ENCODE results near the gene AOPEP. TPM values are rescaled to one million over a fixed set of nuclear protein-coding genes. Genes with fewer than 3 reads are reported as not detected.

AOPEP gene
- total and polyA plus RNA-seq, 7 donors, result 28.0 to 490 (median 184) TPM

DNA sequence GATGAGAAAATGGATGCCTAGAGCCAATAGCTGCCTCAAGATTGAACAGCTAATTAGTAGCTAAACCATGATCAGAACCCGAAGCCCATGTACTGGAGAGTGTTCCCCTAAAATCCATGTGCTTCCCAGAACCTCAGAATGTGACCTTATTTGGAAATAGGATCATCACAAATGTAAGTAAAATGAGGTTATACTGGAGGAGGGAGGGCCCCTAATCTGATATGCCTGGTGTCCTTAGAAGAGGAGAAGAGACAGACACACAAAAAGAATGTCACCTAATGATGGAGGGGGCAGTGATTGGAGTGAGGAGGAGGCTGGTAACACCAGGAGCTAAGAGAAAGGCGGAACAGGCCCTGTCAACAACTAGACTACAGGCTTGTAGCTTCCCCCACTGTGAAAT, 45.9 kb upstream of the AOPEP start:
- 76 to 80% methylated on average over 2 of the region's 2 CpGs for WGBS, 2 donors
- H3K36me3 ChIP-seq, result no peaks in the 10 kb centered on the region
- H3K27me3 ChIP-seq, result no peaks in the 10 kb centered on the region
- DNase-seq, result no peak
- no peak overlapping the region for H3K4me3 ChIP-seq
- H3K4me1 ChIP-seq, result peaks cover 0 to 3% (median 0%) of the 10 kb centered on the region in 4 donors
- TF ChIP-seq, protein P1, sequence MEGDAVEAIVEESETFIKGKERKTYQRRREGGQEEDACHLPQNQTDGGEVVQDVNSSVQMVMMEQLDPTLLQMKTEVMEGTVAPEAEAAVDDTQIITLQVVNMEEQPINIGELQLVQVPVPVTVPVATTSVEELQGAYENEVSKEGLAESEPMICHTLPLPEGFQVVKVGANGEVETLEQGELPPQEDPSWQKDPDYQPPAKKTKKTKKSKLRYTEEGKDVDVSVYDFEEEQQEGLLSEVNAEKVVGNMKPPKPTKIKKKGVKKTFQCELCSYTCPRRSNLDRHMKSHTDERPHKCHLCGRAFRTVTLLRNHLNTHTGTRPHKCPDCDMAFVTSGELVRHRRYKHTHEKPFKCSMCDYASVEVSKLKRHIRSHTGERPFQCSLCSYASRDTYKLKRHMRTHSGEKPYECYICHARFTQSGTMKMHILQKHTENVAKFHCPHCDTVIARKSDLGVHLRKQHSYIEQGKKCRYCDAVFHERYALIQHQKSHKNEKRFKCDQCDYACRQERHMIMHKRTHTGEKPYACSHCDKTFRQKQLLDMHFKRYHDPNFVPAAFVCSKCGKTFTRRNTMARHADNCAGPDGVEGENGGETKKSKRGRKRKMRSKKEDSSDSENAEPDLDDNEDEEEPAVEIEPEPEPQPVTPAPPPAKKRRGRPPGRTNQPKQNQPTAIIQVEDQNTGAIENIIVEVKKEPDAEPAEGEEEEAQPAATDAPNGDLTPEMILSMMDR (IDR thresholded peaks at IDR 0.05), result no peak
- no peak for TF ChIP-seq POLR2AphosphoS5 (IDR thresholded peaks at IDR 0.05)
- no peak for TF ChIP-seq POLR2A (IDR thresholded peaks at IDR 0.05)
- no peak for TF ChIP-seq EP300 (IDR thresholded peaks at IDR 0.05)
- no peak overlapping the region for H3K27ac ChIP-seq
- H3K9me3 ChIP-seq, result no peaks in the 10 kb centered on the region
- intact Hi-C loops (cut with DNase I), result loop anchor here (2.0 to 5.0 kb wide), 3 partner anchors 102 to 587 kb away; no protein-coding TSS in a partner anchor

DNA sequence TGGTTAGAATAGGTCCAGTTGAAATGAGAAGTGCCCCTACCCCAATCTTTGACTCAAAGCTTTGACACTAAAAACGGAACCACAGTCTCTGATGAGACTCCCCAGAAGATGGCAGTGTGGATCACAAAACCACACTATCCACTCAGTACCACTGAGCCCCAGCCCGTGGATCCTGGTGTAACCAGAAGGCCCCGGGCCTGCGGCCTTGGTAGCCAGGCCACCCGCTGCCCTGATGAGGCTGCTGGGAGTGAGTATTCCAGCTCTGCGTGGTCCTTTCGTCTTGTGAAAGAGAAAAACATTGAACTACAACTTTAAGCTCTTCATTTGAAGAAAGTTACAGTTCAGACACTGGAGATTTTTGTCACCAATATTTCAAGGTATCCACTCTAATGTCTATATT, 45.0 kb upstream of the AOPEP start:
- intact Hi-C loops (cut with DNase I), result loop anchor here (2.0 to 5.0 kb wide), 3 partner anchors 101 to 586 kb away; no protein-coding TSS in a partner anchor
- DNase-seq, result peak; percentile 88
- Histone ChIP-seq H3K36me3 (no peaks in the 10 kb centered on the region), H3K27ac (peak overlapping the region in 1 of 4 donors; percentile 31), H3K27me3 (no peaks in the 10 kb centered on the region), H3K9me3 (no peaks in the 10 kb centered on the region), H3K4me1 (no peaks in the 10 kb centered on the region), H3K4me3 (no peak overlapping the region)
- 12 to 29% methylated on average over 7 of the region's 7 CpGs for WGBS, 2 donors
- TF ChIP-seq POLR2AphosphoS5 (IDR thresholded peaks at IDR 0.05) (no peak), POLR2A (IDR thresholded peaks at IDR 0.05) (no peak)
- TF ChIP-seq, protein P1 (IDR thresholded peaks at IDR 0.05), result peak; percentile 60 to 74 (median 66)

DNA sequence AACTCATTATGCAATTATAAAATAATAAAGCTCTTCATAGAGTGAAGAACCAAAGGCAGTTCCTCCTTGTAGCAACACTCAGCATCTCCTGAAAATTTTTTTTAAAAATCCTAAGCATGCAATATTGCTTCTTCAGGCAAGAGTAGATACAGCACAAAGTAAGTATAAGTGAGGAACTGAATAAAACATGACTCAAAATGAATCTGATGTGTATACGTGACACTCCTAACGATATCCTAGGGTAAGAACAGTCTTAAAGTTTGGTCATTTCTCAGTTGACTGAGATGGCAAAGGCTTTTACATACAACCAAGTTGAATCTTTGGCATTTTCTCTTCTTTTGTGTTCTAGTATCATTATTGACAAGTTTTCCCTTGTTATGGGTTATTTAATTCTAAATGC, 41.1 kb upstream of the AOPEP start:
- Histone ChIP-seq H3K9me3 (no peaks in the 10 kb centered on the region), H3K4me1 (no peaks in the 10 kb centered on the region), H3K27ac (no peak overlapping the region), H3K36me3 (no peaks in the 10 kb centered on the region), H3K4me3 (no peak overlapping the region), H3K27me3 (no peaks in the 10 kb centered on the region)
- WGBS, 2 donors, result 88% methylated on average over 2 of the region's 2 CpGs
- intact Hi-C loops (cut with DNase I), result no loop called here
- TF ChIP-seq POLR2AphosphoS5 (IDR thresholded peaks at IDR 0.05) (no peak), POLR2A (IDR thresholded peaks at IDR 0.05) (no peak), EP300 (IDR thresholded peaks at IDR 0.05) (no peak)
- TF ChIP-seq, protein P1 (IDR thresholded peaks at IDR 0.05), result no peak
- DNase-seq, result no peak

DNA sequence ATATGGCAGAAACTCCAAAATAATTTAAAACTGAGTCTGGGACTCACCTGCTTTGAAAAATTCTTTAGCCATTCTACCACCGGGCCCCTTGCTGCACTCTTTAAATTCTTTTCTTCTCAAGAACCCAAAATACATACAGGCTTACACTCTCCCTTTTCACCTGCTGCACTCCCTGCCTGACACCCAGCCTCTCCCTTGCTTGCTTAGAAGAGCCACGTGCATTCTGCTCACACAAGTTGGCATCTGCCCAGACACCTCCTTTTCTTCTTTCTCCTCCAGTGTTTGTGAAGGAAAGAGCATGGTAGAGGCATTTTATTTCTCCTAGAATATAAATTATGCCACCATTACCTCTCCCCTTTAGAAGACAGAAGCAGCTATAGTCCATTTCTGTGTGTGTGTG, 39.0 kb upstream of the AOPEP start:
- H3K4me1 ChIP-seq, result no peaks in the 10 kb centered on the region
- TF ChIP-seq POLR2AphosphoS5 (IDR thresholded peaks at IDR 0.05) (no peak), EP300 (IDR thresholded peaks at IDR 0.05) (no peak), POLR2A (IDR thresholded peaks at IDR 0.05) (no peak)
- TF ChIP-seq, protein P1 (IDR thresholded peaks at IDR 0.05), result no peak
- DNase-seq, result no peak
- H3K9me3 ChIP-seq, result no peaks in the 10 kb centered on the region
- H3K27me3 ChIP-seq, result no peaks in the 10 kb centered on the region
- H3K4me3 ChIP-seq, result no peak overlapping the region
- intact Hi-C loops (cut with DNase I), result no loop called here
- H3K27ac ChIP-seq, result no peak overlapping the region
- H3K36me3 ChIP-seq, result no peaks in the 10 kb centered on the region
- 38 to 55% methylated on average over 2 of the region's 2 CpGs for WGBS, 2 donors

DNA sequence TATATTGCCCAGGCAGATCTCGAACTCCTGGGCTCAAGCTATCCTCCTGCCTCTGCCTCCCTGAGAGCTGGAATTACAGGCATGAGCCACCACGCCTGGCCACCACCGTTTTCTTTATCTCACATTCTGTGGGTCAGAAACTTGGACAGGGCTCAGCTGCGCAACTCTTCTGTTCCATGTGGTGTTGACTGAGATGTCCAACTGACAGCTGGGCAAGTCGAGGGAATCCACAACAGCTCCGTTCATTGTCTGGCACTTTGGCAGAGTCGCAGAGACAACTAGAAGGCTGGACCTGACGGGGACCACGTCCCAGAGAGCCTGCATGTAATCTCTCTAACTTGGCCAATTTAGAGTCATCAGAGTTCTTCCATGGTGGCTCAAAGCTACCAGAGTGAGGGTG, 36.2 kb upstream of the AOPEP start:
- Histone ChIP-seq H3K36me3 (no peaks in the 10 kb centered on the region), H3K4me1 (no peaks in the 10 kb centered on the region), H3K9me3 (no peaks in the 10 kb centered on the region), H3K4me3 (no peak overlapping the region), H3K27me3 (no peaks in the 10 kb centered on the region), H3K27ac (no peak overlapping the region)
- intact Hi-C loops (cut with DNase I), result no loop called here
- DNase-seq, result no peak
- no peak for TF ChIP-seq POLR2A (IDR thresholded peaks at IDR 0.05)
- TF ChIP-seq EP300 (IDR thresholded peaks at IDR 0.05), result no peak
- TF ChIP-seq POLR2AphosphoS5 (IDR thresholded peaks at IDR 0.05), result no peak
- TF ChIP-seq, protein P1 (IDR thresholded peaks at IDR 0.05), result no peak
- 87 to 91% methylated on average over 9 of the region's 9 CpGs for WGBS, 2 donors

Measured in sigmoid colon (tissue), 7 donors.